Measurements from ENCODE around the gene ADAMTS2.

The ADAMTS2 gene

DNA sequence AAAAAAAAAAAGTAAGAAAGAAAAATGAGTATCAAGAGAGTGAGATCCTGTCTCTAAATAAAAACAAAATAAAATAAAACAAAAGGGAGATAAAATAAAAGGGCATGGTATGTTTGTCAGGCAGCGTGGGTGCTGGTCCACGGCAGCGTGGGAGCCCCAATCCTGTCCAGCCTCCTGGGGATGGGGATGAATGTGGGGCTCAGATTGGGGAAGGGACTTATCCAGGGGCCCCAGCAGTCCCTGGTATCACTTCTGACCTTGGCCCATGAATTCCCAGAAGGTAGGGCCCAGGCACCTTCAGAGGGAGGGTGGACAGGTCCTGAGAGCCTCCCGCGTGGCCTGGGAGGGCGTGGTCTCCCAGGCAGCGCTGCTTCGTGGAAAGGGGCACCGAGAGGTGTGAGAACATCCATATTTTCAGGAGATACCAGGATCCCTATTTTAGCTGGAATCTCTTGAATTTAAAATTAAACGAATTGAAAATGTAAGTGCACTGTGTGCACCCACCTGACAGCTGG is 213.9 kb downstream of the ADAMTS2 start:
- DNase-seq: no peak

DNA sequence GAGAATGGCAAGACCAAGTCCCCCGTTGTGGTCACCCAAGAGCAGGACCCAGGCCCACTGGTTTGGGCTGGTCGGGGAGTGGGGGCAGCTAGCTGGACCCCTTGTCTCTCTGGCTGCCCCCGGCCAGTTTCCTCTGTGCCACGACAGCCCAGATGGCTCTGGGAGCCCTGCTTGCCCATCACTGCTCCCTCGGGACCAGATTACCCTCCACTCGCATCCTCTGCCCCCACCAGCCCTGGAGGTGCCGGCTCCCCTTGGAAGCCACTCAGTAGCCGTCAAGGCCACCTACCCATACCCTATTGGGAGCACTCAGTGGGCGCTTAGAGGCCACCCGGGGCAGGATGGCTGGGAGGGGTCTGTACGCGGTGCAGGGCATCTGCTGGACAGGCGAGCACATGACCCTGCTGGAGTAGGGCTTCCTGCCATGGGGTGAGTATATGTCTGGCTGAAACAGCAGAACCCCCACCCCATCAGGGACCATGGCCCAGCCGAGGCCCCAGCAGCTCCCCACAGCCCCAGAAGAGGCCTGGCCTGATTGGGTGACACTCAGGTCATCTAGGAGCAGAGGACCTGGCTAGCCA is 215.1 kb downstream of the ADAMTS2 start:
- no peak for DNase-seq

DNA sequence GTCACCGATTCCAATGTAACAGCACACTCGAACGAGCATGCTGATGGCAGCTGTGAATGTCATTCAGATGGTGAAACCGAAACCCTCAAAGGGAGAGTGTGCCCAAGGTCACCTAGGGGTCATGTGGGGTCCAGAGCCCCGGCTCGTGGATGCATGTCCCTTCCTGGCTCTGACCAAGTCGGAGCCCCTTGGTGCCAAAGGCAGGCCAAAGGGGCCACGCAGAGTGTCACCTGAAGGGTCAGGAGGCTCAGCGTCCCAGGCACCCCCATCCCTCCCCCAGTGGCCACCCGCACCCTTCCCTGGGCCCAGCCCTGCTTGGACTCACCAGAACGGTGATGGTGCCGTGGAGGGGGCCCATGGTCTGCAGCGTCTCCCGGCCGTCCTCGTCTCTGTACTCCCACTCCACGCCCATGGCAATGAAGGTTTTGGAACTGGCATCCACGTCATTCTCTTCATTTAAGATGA is 215.6 kb downstream of the ADAMTS2 start:
- no peak for DNase-seq

DNA sequence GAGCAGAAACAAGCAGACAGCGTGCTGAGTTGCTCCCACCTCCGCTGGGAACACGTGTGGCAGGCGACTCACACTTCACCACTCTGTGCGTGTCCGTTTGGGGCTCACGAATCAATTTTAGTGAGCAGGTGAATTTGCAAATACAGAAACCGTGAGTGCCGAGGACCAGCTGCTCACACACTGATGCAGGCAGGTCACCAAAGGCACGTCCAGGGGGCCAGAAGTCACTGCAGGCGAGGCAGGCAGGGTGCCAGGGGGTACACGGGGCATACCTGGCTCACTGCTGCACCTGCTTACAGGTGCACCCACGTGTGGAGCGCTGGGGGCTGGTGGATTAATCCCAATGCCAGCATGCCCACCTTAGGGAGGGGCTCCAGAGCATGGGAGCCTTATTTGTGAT is 216.3 kb downstream of the ADAMTS2 start:
- DNase-seq: no peak

DNA sequence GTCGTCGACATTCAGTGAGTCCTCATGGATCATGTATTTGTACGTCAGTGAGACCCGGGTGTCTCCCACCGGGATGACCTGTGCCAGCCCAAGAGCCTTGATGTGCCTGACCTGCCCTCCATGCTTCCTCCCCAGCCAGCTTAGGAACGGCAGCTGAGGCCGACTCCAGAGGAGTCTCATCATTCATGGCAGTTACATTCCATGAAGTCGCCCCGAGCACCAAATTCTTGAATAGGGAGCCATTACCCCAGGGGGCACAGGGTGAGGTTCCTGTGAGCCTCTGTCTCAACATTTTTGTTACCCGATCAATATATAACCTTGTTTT is 217.3 kb downstream of the ADAMTS2 start:
- no peak for DNase-seq

DNA sequence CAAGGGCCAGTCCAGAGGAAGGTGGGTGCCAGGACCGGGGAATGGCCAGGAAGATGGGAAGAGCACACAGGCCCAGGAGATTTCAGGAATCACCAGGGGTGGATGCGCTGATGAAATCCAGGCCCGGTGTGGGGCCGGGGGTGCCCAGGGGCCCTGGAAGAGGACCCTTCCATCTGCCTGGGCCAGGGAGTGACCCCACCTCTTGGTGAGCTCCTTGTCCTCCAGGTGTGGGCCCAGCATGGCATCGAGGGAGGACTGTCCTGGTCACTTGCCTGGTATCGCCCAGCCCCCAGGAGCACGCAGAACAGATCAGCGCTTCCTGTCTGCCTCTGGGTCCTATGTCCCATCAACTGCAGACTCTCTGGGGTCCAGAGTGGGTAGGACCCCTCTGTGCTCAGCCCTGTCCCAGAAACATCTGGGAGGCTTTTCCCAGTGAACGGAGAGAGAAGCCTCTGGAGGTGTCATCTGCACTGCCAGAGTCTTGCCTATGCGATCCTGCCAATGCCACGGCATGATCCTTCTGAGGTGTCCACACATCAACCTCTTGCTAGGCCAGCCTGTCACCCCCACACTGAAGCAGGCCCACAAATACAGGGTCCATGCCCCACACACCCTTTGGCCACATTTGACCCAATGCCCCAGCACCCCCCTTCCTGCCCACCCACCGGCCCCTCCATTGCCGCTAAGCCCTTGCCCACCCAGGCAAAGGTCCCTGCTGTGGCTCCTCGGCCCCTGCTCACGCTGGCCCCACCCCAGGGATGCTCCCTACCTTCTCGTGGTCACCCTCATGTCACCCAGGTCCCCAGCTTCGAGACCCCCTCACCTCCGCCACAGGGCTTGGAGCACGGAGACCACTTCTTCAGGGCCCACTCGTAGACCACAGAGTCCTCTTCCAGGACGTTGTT is 217.9 kb downstream of the ADAMTS2 start:
- no peak for DNase-seq

DNA sequence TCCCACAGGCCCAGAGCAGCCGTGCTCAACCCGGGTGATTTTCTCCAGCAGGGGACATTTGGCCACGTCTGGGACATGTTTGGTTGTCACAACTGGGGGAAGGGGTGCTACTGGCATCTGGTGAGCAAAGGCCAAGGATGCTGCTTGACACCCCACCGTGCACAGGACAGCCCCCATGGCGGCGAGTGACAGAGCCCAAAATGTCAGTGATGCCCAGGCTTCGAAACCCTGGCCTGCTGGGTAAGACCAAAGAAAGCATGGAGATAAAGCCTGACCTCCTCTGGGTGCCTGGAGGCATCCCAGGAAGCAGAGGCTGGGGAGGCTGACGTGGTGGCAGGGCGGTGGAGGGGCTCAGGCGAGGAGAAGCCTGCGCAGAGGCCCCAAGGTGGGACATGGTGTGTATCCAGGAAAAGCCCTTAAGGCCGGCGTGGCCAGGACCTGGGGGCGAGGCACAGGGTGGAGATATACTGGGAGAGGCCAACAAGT is 218.7 kb downstream of the ADAMTS2 start:
- DNase-seq: no peak

DNA sequence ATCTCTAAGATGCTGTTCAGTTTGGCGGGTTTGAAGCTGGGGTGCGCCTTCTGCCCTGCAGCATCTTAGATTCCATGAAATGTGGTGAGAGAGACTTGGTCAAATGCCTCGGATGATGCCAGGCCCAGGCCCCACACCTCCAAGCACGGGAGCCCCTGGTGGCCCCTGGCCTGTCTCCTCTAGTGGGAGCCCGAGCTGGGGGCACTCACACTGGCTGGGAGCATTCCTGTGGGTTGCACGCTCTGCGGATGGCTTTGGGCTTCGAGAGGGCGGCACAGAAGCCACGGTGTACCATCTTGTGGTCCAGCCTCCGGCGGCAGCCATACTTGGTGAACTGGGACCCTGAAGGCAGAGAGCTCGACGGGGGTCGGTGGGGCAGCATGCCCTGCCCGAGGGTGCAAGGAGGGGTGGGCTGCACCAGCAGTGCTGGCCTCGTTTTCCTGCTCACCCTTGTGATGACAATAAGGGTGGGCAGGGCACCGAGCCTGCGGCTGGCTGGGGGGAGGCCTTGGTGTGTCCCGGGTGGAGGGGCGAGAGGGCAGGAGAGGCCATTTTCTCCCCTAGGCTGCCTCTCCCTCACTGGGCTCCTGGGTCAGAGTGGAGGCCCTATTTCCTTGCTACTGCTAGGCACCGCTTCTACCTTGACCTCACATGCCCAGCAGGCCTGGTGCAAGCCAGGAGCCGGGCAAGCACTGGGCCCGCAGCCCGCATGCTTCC is 219.3 kb downstream of the ADAMTS2 start:
- no peak for DNase-seq

DNA sequence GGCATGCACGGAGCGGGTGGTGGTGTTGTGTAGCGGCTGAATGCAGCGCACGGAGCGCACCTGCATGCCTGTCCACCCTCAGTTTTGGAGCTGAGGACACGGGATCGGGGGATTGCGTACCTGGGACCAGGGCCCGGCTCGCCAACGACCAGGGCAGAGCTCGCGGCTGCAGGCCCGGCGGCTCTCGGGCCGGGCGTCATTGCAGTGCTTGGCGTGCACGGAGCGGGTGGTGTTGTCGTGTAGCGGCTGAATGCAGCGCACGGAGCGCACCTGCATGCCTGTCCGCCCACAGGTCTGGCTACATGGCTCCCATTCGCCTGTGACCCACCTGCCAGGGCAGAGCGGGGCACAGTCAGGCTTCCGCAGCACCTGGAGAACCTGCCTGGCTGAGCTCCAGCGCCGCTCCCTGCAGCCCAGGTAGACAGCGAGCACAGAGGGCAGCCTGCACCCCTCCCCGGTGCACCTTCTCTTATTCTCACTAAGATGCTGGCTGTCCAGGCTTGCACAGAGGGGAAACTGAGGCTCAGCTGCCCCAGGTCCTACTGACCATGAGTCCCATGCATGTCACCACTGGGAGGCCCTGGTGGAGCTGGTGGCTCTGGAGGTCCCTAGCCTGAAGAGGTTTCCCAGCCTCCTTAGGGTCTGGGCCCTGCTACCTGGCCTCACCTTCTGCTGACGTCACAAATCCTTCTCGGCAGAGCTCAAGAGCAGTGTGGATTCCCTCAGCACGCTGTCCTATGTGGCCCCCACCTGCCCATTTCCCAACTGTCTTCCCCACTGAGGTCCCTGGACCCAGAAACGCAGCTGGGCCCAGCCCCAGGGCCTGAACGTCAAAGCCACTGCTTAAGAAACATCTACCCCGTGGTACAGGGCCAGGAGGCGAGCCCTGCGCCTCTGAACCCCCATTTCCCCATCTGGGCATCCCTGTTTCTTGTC is 220.1 kb downstream of the ADAMTS2 start:
- DNase-seq: no peak

DNA sequence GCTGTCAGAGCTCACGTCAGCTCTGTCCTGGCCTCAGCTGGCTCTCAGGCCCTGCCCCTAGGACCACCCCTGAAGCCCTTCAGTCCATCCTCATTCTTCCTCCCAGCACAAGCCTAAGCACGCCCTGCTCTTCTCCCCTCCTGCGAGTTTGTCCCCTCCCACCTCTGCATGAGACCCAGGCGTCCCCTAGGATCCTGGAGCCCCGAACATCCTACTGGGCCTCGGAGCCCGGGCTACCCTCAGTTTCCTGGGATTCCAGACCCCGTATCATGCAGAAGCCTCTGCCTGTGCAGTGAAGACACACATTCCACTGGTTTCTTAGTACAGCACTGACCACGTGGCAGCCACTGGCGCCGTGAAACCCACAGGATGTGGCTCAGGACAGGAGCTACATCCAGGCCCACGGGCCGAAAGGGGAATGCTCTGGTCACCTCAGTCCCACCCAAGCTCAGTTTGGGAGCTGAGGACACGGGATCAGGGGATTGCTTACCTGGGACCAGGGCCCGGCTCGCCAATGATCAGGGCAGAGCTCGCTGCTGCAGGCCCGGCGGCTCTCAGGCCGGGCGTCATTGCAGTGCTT is 220.9 kb downstream of the ADAMTS2 start:
- DNase-seq: no peak

DNA sequence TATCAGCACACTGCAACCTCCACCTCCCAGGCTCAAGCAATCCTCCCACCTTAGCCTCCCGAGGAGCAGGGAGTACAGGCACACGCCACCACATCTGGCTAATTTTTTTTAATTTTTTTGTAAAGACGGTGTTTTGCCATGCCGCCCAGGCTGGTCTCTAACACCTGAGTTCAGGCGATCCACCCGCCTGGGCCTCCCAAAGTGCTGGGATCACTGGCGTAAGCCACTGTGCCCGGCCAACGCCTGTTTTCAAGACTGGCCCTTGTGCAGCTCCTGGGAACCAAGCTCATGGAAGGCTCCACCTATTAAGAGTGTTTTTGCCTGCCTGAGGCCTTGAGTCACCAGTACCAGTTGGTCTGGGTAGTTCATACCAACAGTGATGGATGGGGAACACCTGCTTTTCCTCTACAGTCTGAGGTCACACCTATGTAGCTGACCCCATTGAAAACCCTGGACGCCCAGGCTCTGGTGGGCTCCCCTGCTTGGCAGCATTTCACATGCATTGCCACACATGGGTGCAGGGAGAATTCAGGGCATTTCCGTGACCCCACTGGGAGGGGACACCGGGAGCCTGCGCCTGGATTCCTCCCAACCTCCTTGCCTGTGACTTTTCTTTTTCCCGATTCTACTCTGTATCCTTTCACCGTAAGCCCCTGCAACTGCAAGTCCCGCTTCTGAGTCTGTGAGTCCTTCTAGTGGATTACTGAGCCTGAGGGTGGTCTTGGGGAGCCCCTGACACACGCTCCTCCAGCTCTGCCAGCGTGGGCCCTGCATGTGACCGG is 221.6 kb downstream of the ADAMTS2 start:
- DNase-seq: no peak

DNA sequence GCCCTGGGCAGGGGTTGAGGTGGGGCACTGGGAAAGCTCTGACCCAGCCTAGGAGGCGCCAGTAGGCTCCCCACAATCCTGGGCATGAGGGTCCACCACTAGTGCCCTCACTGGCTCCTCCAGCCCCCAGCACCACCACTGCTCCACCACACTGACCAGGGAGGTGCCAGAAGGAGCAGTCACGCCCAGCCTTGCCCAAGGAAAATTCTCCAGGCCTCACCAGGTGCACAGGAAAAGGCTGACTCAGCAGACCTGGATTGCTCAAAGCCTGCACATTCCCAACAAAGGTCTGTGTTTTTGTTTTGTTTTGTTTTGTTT is 222.2 kb downstream of the ADAMTS2 start:
- DNase-seq: no peak

DNA sequence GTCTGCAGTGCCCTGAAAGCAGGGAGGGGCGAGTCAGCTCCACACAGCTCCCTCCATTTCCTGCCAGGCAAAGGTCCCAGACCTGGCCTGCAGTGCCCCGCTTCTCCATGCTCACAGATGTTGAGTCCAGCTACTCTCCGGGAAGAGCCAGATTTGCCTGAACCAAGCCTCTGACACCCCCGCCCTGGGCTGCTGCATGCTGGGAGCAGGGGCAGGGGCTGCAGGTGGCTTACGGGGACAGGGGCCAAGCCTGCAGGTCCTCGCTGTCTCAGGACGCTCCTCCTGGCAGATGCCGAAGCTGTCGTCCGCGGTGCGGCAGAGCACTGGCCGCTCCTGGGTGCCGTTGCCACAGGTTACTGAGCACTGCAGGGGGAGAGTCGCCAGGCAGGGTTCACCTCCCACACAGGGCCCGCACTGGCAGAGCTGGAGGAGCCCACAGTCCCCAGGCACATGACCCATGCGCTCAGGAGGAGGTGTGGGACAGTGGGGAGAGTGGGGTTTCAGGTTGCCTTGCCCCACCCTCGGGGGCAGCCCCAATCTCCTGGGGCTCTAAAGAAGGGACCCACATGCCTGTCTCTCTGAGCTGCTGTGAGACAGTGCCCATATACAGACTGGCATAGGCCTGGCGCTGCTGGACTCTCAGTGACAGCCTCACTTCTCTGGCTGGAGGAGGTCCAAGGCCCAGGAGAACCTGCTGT is 222.7 kb downstream of the ADAMTS2 start:
- DNase-seq: no peak

DNA sequence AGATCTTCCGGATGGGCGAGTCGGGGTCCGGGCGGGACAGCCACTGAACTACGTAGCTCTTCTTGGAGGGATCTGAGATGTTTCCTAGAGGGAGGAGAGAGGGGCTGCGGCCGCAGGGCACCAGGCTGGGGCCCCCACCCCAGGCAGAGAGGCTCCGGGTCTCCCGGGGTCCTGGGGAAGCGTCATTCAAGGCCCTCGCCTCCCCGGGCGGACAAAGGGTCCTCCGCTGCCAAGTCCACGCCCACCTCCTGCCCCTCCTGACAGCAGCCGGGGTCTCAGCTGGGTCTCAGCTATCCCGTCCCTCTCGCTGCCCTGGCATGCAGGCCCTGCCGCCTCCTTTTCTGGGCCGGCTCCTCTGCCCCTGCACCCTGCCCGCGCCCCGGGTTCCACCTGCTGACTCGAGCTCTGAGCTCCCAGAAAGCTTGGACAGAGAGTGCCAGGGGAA is 223.6 kb downstream of the ADAMTS2 start:
- no peak for DNase-seq

DNA sequence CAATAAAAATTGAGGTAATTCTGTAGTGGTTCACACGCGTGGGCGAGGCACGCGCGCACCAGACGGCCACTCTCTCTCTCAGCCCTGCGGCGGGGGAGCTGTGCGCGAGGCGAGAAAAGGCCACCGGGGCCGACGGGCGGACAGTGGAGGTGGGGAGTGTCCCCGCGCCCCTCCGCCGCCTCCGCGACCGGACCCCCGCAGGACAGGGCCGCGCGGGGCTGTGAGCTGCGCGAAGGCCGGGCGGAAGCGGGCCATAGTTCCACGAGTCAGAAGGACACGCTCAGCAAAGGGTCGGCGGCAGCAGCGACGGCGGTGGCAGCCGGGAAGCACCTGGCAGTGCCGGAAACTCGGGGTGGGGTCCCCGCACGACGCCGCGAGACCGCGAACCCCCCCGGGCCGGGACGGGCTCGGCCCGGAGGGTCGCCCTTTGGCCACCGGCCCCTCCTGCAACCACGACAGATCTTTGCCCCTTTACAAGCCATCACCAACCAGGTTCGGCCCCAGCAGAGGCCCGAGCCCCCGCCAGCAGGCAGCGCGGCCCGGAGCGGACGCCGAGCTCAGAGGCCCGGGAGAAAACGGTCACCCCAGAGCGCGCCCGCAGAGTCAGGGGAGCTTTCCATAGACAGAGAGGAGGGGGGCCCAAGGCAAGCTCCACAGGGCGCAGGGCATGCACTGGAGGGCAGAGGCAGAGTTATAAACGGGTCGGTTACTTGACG is 224.2 kb downstream of the ADAMTS2 start:
- no peak for DNase-seq

DNA sequence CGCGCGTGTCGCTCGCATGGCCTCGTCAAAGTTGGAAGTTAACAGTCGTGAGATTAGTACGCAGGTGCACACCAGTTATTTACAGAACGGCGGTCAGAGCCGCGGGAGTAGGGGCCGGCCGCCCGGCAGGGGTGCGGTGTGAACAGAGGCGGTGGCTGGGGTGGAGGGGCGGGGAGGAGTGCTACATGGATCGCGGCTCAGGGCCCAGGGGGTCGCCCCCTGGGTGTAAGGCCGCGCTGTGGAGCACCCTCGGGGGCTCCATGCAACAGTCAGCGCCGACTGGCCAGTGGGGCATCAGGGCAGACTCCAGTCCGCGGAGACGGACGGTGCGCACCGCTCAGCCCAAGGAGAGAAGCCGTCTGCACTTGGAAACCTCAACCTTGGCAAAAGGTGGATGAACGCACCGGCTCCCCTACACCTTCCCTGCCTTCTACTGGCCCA is 224.8 kb downstream of the ADAMTS2 start:
- no peak for DNase-seq

DNA sequence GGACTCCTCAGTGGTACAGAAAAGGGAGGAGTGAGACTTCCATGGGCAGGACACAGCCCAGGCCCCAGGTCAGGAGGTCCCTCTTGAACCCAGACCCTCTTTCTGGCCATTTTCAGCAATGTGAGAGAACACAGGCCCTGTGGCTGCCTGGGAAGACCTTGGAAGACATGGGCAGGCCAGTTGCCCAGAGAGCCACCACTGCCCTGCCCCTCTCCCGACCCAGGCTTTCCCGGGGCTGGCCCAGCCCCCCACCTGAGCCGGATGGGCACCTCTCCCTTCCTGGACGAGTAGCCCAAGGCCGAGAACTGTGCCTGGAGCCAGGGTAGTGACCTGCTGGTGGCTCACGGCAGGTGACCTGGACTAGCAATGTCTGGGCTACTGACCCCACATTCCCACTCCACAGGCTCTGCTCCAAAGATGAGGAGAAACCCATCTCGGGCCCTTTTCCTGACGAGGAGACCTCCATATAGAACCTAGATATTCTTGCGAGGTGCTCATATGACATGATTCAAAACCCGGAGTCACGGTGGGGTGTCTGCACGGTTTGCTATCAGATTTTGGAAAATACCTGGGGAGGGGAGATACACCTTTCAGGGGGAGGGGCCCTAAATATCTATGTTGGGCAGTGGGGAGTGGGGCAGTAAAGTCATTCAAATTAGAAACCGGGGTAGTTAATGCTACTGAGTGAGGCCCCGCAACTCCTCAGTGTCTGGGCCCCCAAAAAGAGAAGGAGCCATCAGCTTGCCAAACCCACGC is 225.7 kb downstream of the ADAMTS2 start:
- DNase-seq: no peak

DNA sequence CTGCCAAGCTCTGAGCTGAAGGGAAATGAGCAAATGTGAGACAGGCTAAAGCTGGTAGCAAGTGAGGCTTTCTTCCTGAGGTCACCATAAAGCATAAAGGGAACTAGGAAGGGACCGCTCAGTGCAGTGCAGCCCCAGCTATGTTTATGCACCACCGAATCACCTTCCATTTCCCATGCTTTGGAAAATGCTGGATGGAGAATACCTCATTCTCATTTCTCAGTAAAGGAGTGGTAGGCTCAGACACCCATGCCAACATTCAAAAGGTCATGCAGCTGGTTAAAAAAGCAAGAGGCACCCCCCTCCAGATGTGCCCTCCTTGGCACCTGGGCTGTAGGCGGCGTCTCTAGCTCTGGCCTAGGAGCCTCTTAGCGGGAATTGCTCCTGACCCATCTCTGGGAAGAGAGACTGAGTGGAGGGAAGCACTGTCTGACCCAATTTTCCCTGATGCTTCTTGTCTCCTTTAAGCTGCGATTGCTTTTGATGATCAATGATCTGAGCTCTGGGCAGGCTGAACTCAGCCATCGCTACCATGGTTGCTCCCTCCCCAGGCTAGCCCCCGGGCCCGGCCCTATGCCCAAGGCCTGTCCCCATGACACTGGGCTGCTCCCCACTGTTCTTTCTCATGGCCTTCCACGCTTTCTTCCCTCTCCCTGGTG is 226.4 kb downstream of the ADAMTS2 start:
- no peak for DNase-seq

DNA sequence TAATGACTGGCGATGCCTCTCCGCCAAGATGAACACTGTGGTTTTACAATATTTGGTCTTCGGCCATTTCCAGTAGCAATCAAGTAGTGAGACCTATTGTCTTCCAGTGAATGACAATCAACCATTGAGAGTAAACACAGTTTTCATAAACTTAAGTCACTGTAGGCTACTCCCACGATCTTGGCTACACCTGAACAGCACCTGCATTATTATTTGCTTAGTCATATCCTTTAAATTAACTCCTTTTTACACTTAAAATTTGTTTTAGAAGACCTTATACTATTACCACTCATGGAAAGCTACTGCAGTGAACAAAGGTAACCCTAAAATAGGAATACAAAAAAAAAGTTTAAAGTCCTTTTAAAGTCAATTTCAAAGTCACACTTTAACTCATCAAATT is 226.9 kb downstream of the ADAMTS2 start:
- no peak for DNase-seq
